ENCODE results near the gene MYO10.
A peak's percentile ranks its signal among the peaks of the same experiment; 100 is the strongest.
"Not testable (repeated sequence)": the region's sequence is repeated elsewhere in the genome, so short reads cannot be mapped to it uniquely, and the experiment has no call there.

The MYO10 gene

GRCh38 chr5:16858151-16858550, 77.9 kb downstream of the MYO10 start:
- DNase-seq: no peak

GRCh38 chr5:16857635-16858034, 78.5 kb downstream of the MYO10 start:
- no peak for DNase-seq

GRCh38 chr5:16856531-16856930, 79.6 kb downstream of the MYO10 start:
- no peak for DNase-seq

- no peak for DNase-seq
These were observed 80.2 kb downstream of the MYO10 start for GRCh38 chr5:16855898-16856297.

GRCh38 chr5:16855485-16855884, 80.6 kb downstream of the MYO10 start:
- DNase-seq: no peak

GRCh38 chr5:16854351-16854750, 81.7 kb downstream of the MYO10 start:
- DNase-seq: no peak

GRCh38 chr5:16853518-16853917, 82.6 kb downstream of the MYO10 start:
- DNase-seq: no peak

GRCh38 chr5:16852251-16853005, 83.7 kb downstream of the MYO10 start:
- no peak for DNase-seq

GRCh38 chr5:16849775-16850174, 86.3 kb downstream of the MYO10 start:
- DNase-seq: no peak

- no peak for DNase-seq
These were observed 86.9 kb downstream of the MYO10 start for GRCh38 chr5:16849181-16849580.

- no peak for DNase-seq
These were observed 91.1 kb downstream of the MYO10 start for GRCh38 chr5:16844952-16845351.

- no peak for DNase-seq
These were observed 93.2 kb downstream of the MYO10 start for GRCh38 chr5:16842896-16843295.

- no peak for DNase-seq
These were observed 94.7 kb downstream of the MYO10 start for GRCh38 chr5:16841416-16841815.

GRCh38 chr5:16837305-16837704, 98.8 kb downstream of the MYO10 start:
- DNase-seq: no peak

- no peak for DNase-seq
These were observed 102.1 kb downstream of the MYO10 start for GRCh38 chr5:16834029-16834428.

GRCh38 chr5:16831326-16831725, 104.8 kb downstream of the MYO10 start:
- DNase-seq: not testable (repeated sequence)

GRCh38 chr5:16827755-16828154, 108.3 kb downstream of the MYO10 start:
- DNase-seq: no peak

- DNase-seq: no peak
These were observed 109.5 kb downstream of the MYO10 start for GRCh38 chr5:16826379-16827125.

- no peak for DNase-seq
These were observed 116.4 kb downstream of the MYO10 start for GRCh38 chr5:16819522-16820167.

- DNase-seq: no peak
These were observed 120.7 kb downstream of the MYO10 start for GRCh38 chr5:16815432-16815831.

GRCh38 chr5:16812911-16813310, 123.2 kb downstream of the MYO10 start:
- peak; percentile 50 for DNase-seq

GRCh38 chr5:16812448-16812847, 123.6 kb downstream of the MYO10 start:
- no peak for DNase-seq

GRCh38 chr5:16810208-16810854, 125.8 kb downstream of the MYO10 start:
- DNase-seq: no peak
